ENCODE results near the gene RUNDC3A. TPM values are rescaled to one million over a fixed set of nuclear protein-coding genes. Genes with fewer than 3 reads are reported as not detected.

Gene RUNDC3A
- total RNA-seq, 2 donors from 2014 or later, result 1.7 to 4.5 TPM

DNA sequence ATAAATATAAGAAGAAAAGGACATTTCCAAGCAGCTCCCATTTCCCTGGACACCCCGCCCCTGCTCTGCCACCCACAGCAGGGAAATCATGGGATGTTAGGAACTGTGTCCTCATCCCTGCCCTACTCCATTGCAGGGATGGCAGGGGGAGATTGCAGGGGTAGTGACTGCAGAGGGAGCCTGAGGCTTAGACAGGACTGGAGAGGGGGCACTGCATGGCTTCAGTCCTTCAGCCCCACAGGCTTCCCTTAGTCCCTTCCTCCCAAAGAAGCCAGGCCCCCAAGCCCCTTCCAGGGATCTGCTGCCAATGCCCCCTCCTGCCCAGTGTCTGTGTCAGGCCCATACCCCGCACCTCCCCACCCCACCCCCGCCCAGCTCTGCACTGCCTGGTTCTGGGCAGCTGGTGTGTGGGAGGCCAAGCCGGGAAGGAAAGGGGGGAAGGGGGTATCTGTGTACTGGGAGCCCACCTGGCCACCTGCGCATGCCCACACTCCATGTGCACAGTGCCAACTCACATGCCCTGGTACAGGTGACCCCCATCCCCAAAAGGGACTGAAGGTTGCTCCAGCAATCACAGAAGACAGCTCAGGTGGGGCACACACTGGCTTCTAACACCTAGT is 3.3 kb downstream of the RUNDC3A start:
- Histone ChIP-seq H3K36me3 (no peaks in the 10 kb centered on the region), H3K4me1 (peaks cover 0 to 37% of the 10 kb centered on the region in 2 donors), H3K9me3 (no peaks in the 10 kb centered on the region), H3K27ac (no peak overlapping the region), H3K4me3 (no peak overlapping the region), H3K27me3 (peaks cover 6 to 19% of the 10 kb centered on the region in 2 donors)
- DNase-seq (ENCODE audit: low spot score), result no peak
- no peak for TF ChIP-seq CTCF (IDR thresholded peaks at IDR 0.05)

GRCh38 chr17:44312396-44313104 is 4.1 kb downstream of the RUNDC3A start:
- DNase-seq (ENCODE audit: low spot score), result no peak
- Histone ChIP-seq H3K27ac (no peak overlapping the region), H3K36me3 (no peaks in the 10 kb centered on the region), H3K4me3 (no peak overlapping the region), H3K4me1 (peaks cover 0 to 34% of the 10 kb centered on the region in 2 donors), H3K27me3 (peaks cover 6 to 19% of the 10 kb centered on the region in 2 donors), H3K9me3 (no peaks in the 10 kb centered on the region)
- TF ChIP-seq CTCF (IDR thresholded peaks at IDR 0.05), result no peak

DNA sequence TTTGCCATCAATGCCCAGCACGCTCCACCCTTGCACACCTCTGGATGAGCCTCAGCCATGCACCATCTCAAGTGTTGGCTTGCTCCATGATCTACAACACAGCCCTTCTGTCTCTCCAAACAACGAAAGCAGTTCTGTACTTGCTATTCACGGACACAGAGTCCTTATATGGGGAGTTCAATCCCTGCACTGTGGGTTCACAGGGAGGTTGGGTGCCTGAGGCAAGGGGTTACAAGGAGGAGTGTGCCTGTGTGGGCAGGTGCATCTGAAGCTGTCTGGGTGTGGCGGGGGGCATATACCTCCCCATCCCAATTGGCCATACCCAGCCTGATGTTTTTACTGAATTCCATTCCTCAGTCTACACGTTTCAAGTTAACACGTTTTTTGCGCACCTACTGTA is 5.6 kb downstream of the RUNDC3A start:
- Histone ChIP-seq H3K36me3 (no peaks in the 10 kb centered on the region), H3K27ac (no peak overlapping the region), H3K4me3 (no peak overlapping the region), H3K27me3 (peaks cover 6 to 19% of the 10 kb centered on the region in 2 donors), H3K4me1 (peaks cover 0 to 20% of the 10 kb centered on the region in 2 donors), H3K9me3 (no peaks in the 10 kb centered on the region)
- DNase-seq (ENCODE audit: low spot score), result no peak
- TF ChIP-seq CTCF (IDR thresholded peaks at IDR 0.05), result no peak

DNA sequence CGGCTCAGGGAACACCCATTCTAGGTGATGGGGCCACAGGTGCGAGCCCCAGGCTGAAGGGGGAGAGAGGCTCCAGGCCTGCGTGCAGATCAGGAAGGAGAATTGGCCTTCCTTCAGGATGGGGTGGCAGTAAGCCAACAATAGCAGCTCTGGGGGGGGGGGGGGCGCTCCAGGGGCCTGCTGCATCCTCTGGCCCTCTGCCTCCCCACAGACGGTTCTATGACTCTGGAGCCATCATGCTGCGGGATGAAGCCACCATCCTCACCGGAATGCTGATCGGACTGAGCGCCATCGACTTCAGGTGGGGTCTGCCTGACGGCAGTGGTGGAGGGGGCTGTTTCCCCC is 6.1 kb downstream of the RUNDC3A start:
- Histone ChIP-seq H3K27me3 (peaks cover 6 to 19% of the 10 kb centered on the region in 2 donors), H3K4me3 (no peak overlapping the region)

DNA sequence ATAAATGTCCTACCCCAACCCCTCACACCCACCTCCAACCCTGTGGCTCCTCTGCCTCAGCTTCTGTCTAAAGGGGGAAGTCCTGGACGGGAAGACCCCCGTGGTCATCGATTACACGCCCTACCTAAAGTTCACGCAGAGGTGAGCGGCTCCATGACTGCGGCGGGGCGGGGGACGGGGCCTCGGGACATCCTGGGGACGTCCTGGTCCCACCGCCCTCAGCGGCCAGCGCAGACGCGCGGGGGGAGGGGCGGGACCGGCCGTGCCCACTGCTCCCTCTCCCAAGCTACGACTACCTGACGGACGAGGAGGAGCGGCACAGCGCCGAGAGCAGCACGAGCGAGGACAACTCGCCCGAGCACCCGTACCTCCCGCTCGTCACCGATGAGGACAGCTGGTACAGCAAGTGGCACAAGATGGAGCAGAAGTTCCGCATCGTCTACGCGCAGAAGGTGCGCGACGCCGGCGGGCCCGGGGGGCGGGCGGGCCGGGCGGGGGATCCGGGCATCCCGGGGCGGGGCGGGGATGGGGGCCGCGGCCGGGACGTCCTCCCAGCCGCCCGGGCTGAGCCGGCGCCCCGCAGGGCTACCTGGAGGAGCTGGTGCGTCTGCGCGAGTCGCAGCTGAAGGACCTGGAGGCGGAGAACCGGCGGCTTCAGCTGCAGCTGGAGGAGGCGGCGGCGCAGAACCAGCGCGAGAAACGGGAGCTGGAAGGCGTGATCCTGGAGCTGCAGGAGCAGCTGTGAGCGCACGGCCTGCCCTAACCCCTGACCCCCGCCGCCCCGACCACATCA is 6.7 kb downstream of the RUNDC3A start:
- TF ChIP-seq CTCF (IDR thresholded peaks at IDR 0.05), result no peak
- Histone ChIP-seq H3K4me3 (peak overlapping the region; percentile 11 to 34), H3K27me3 (peaks cover 6 to 19% of the 10 kb centered on the region in 2 donors), H3K36me3 (peaks cover 8% of the 10 kb centered on the region), H3K9me3 (no peaks in the 10 kb centered on the region), H3K27ac (no peak overlapping the region), H3K4me1 (peaks cover 0 to 17% of the 10 kb centered on the region in 2 donors)
- no peak for DNase-seq (ENCODE audit: low spot score)

More for the DNA sequence above, 6.1 kb downstream of the RUNDC3A start:
- peaks cover 3% of the 10 kb centered on the region for H3K36me3 ChIP-seq
- H3K27ac ChIP-seq, result no peak overlapping the region
- H3K9me3 ChIP-seq, result no peaks in the 10 kb centered on the region
- TF ChIP-seq CTCF (IDR thresholded peaks at IDR 0.05), result no peak
- DNase-seq (ENCODE audit: low spot score), result no peak
- peaks cover 0 to 17% of the 10 kb centered on the region in 2 donors for H3K4me1 ChIP-seq
